NCI-H526 treated with DMSO at 0.1 percent for 48 hours (cell line): Measurements from ENCODE around the gene VEPH1.
"Not testable (repeated sequence)": the region's sequence is repeated elsewhere in the genome, so short reads cannot be mapped to it uniquely, and the experiment has no call there.

Source experiments
- DNase-seq: peaks from one replicate; lab custom pipeline; 2025; lab: John Stamatoyannopoulos, UW

VEPH1 gene

GRCh38 chr3:157348304-157349075 is 154.7 kb downstream of the VEPH1 start:
- DNase-seq, result not testable (repeated sequence)

- no peak for DNase-seq
Observed at GRCh38 chr3:157347577-157348303, 155.5 kb downstream of the VEPH1 start.

GRCh38 chr3:157336252-157337009 is 166.8 kb downstream of the VEPH1 start:
- DNase-seq, result no peak

DNA sequence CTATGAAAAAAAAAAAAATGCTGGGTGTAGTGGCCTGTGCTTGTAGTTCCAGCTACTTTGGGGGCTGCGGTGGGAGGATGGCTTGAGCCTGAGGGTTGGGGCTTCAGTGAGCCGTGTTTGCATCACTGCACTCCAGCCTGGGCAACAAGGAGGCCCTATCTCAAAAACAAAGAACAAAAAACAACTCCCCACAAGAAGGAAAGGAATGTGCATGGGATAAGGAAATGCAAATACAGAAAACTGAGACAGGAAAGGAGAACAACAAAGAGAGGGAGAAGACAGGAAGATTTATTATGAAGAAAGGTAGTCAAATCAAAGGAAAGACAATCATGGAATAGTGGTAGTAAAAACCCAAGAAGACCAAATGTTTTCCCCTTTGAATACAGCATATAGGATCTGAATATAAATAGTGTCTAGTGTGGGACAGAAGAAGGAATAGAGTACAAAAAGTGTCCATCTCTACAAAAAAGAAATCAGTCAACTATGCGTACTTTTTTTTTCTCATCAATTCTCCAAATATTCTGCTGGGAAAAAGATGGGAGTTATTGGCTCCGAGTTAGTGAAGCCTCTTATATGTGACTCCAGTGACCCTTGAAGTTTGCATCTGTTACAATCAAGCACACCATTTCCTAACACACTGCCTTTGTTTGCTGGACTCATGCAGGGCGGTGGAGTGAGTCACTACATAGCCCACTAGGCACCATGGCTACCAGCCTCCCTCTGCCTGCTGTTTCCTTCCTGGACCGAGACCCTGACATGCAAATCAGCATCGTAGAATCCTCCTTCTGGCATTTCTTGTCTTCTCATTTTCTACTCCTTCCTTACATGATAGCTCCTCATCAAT is 167.8 kb downstream of the VEPH1 start:
- no peak for DNase-seq

DNA sequence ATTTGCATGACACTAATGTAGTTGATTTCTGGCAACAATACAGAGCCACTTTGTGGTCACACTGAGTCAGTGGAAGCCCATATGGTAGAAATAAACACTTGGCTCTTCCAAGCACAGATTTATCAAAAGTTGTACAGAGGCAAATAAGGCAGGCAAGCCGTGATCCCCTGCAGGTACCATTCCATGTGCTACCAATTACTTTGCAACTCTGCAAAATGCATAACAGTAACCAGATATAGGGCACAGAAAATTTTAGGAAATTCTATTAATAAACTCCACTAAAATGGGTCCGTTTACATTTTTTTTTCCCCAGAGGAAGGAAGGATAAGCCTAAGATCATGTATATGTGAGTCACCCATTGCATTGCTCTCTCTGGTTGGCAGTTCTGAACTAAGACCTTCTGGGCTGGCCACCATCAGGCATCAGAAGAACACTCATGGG is 169.6 kb downstream of the VEPH1 start:
- no peak for DNase-seq

- DNase-seq, result no peak
Observed at GRCh38 chr3:157330206-157330605, 173.0 kb downstream of the VEPH1 start.

DNA sequence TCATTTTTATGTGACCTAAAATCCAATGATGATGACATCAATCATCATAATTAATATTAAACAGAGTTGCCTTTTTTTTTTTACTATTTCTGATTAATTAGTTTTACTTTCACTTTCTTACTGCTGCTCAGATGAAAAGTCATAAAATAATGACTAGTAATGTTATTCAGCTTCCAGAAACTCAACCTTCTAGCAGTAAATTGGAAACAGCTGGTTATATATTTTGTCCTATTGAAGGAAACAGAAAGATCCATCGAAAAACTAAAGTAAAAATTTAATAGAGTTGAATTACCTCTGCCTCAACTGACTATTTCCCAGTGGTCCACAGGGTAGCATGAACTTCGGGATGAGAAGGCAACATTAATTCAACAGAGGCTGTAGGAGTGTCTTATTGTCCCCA is 173.7 kb downstream of the VEPH1 start:
- no peak for DNase-seq

- no peak for DNase-seq
Observed at GRCh38 chr3:157327837-157328236, 175.4 kb downstream of the VEPH1 start.

DNA sequence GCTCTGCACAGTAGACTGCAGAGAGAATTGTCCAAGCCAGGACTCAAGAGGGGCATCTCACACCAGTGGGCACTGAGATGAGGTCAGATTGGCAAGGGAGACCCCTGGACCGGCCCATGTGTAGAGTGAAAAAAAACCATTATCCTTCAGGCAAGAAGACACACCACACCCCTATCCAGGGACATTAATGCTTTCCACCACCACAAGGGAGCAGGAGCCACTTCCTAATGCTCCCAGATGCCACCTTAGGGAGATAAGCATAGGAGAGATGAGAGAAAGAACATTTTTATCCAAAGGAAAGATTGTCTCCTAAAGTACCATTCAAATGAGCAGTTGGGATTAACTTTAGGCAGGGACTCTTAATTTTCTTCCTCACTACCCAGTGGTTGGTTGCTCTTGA is 176.2 kb downstream of the VEPH1 start:
- DNase-seq, result no peak

GRCh38 chr3:157324869-157325268 is 178.3 kb downstream of the VEPH1 start:
- not testable (repeated sequence) for DNase-seq

- no peak for DNase-seq
Observed at GRCh38 chr3:157323360-157323759, 179.9 kb downstream of the VEPH1 start.

GRCh38 chr3:157319672-157320071 is 183.5 kb downstream of the VEPH1 start:
- no peak for DNase-seq

DNA sequence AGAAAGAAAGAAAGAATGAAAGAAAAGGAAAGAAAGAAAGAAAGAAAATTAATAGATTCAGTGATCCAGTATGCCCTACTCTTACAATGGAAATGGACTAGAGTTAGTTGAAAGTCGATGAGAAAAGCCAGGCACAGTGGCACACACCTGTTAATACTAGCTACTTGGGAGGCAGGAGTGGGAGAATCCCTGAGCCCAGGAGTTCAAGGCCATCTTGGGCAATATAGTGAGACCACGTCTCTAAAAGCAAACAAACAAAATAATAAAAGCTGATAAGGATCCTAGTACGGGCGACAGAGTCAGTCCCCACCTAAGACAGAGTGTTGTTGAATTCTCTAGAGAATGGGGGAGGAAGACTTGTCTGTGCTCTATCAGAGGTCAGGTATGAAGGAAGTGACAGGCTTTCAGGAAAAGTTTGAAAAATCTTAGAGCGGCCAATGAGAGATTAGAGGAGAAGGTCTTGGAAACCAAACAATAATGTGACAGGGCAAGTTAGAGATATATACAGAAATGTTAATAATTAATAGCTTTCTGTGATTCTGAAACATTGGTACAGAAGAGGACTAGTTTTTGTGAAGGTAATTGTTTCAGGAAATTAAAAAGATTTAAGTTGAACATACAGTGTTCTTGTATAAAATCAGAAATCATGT is 184.5 kb downstream of the VEPH1 start:
- DNase-seq, result no peak

GRCh38 chr3:157317895-157318294 is 185.3 kb downstream of the VEPH1 start:
- DNase-seq, result no peak

GRCh38 chr3:157313186-157313585 is 190.0 kb downstream of the VEPH1 start:
- DNase-seq, result no peak

GRCh38 chr3:157312376-157312745 is 190.9 kb downstream of the VEPH1 start:
- DNase-seq, result no peak

DNA sequence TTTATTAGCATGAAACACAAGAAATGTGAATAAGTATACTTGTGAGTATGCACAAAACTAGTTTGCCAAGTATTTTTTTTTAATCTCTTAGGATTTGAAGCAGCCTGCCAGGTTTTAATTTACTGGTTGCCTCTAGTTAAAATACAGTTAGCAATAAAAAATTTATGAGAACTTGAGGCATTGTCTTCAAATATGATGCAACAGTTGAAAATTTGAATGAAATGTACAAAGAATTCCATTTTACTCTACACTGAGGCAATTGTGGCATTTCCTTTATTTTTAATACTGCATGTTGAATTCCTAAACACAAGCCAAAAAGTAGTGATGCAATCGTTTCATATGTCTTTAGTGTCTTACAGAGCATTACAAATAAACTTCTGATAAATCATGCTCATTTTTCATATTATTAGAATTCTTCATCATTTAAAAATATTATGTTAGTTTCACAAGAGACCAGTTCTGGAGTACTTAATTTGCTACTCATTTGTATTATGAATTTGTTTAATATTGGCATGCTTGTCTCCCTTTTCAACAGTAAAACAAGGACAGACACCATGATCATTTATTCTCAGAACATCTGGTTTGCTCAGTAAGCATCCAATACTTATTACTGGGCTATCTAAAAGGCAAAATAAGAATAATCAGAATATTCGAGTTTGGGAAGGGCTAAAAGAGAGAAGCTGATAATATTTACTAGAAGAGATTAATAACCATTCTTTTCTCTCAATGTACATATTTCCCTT is 191.4 kb downstream of the VEPH1 start:
- no peak for DNase-seq

DNA sequence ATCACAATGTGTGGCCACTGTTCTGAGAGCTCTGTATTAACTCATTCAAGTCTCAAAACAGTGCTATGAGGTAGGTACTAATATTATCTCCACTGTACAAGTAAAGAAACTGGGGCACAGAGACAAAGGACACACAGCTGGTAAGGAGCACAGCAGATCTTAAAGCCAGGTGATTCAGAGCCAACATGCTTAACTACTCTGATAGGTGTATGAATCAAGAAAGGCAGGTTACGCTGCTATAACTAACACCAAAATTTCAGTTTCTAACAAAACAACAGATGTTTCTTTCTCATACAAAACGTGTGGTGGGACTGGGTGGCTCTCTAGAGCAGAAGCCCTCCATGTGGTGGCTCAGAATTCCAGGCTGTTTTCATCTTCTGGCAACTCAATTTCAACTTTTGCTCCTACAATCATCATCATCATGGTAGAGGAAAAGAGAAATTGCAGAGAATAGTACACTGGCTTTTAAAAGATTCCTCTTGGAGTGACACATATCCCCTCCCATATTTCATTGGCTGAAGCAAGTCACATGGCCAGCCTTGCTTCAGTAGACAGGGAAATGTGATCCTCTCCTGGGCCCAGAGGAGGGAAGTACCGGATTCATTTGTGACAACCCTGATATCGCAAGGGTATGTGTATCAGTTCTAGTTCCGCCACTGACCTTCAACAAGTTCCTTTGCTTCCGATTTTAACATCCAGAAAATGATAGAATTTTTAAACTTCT is 192.7 kb downstream of the VEPH1 start:
- DNase-seq, result no peak

DNA sequence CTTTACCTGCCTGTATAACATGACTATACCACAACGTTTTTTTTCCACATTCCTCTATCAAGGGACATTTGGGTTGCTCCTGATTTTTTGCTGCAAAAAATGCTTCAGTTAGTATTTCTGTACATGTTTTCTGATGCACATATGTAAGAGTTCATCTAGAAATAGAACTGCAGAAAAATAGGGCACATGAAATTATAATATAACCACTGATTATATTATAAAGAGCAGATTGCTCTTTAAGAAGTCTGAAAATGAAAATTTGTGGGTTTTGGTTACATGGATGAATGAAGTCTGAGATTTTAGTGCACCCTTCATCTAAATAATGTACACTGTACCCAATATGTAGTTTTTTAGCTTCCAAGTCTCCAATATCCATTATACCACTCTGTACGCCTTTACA is 196.7 kb downstream of the VEPH1 start:
- DNase-seq, result no peak

- DNase-seq, result no peak
Observed at GRCh38 chr3:157305392-157305791, 197.8 kb downstream of the VEPH1 start.
